Measurements from ENCODE around the gene USP4. TPM values are rescaled to one million over a fixed set of nuclear protein-coding genes. Genes with fewer than 3 reads are reported as not detected.
A peak's percentile ranks its signal among the peaks of the same experiment; 100 is the strongest.

USP4 gene
- total RNA-seq, 1 donor from 2014 or later: 78.6 TPM

- DNase-seq (ENCODE audit: low spot score): no peak
- H3K9me3 Mint-ChIP-seq: no peaks in the 10 kb centered on the region
- intact Hi-C loops (cut with micrococcal nuclease): no loop called here
- H3K27me3 Mint-ChIP-seq (ENCODE audit: low read depth): no peaks in the 10 kb centered on the region
- peaks cover 1% of the 10 kb centered on the region for H3K4me1 Mint-ChIP-seq (ENCODE audit: low read depth)
- no peak overlapping the region for H3K27ac Mint-ChIP-seq
- H3K36me3 Mint-ChIP-seq (ENCODE audit: low read depth): peaks cover 70% of the 10 kb centered on the region
- H3K4me3 Mint-ChIP-seq (ENCODE audit: low read depth): no peak overlapping the region
These were observed 37.2 kb downstream of the USP4 start for GRCh38 chr3:49302613-49303012.

GRCh38 chr3:49300595-49300994, 39.3 kb downstream of the USP4 start:
- intact Hi-C loops (cut with micrococcal nuclease): no loop called here
- H3K27me3 Mint-ChIP-seq (ENCODE audit: low read depth): no peaks in the 10 kb centered on the region
- H3K36me3 Mint-ChIP-seq (ENCODE audit: low read depth): peaks cover 68% of the 10 kb centered on the region
- H3K4me3 Mint-ChIP-seq (ENCODE audit: low read depth): no peak overlapping the region
- H3K27ac Mint-ChIP-seq: no peak overlapping the region
- H3K9me3 Mint-ChIP-seq: no peaks in the 10 kb centered on the region
- no peak for DNase-seq (ENCODE audit: low spot score)
- peaks cover 1% of the 10 kb centered on the region for H3K4me1 Mint-ChIP-seq (ENCODE audit: low read depth)

- H3K4me1 Mint-ChIP-seq (ENCODE audit: low read depth): no peaks in the 10 kb centered on the region
- H3K27me3 Mint-ChIP-seq (ENCODE audit: low read depth): no peaks in the 10 kb centered on the region
- no peak overlapping the region for H3K27ac Mint-ChIP-seq
- no peak for DNase-seq (ENCODE audit: low spot score)
- H3K9me3 Mint-ChIP-seq: no peaks in the 10 kb centered on the region
- H3K4me3 Mint-ChIP-seq (ENCODE audit: low read depth): no peak overlapping the region
- intact Hi-C loops (cut with micrococcal nuclease): no loop called here
- peaks cover 75% of the 10 kb centered on the region for H3K36me3 Mint-ChIP-seq (ENCODE audit: low read depth)
These were observed 41.3 kb downstream of the USP4 start for GRCh38 chr3:49298511-49298910.

GRCh38 chr3:49296781-49297411, 43.0 kb downstream of the USP4 start:
- intact Hi-C loops (cut with micrococcal nuclease): no loop called here
- Mint-ChIP-seq H3K27me3 (ENCODE audit: low read depth) (no peaks in the 10 kb centered on the region), H3K27ac (peak overlapping the region; percentile 55), H3K4me3 (ENCODE audit: low read depth) (no peak overlapping the region), H3K4me1 (ENCODE audit: low read depth) (no peaks in the 10 kb centered on the region), H3K36me3 (ENCODE audit: low read depth) (peaks cover 73% of the 10 kb centered on the region), H3K9me3 (no peaks in the 10 kb centered on the region)
- no peak for DNase-seq (ENCODE audit: low spot score)

- H3K9me3 Mint-ChIP-seq: no peaks in the 10 kb centered on the region
- no peak for DNase-seq (ENCODE audit: low spot score)
These were observed 44.3 kb downstream of the USP4 start for GRCh38 chr3:49295489-49296058.

GRCh38 chr3:49294343-49294742, 45.5 kb downstream of the USP4 start:
- Mint-ChIP-seq H3K27ac (no peak overlapping the region), H3K4me3 (ENCODE audit: low read depth) (no peak overlapping the region), H3K4me1 (ENCODE audit: low read depth) (no peaks in the 10 kb centered on the region), H3K27me3 (ENCODE audit: low read depth) (no peaks in the 10 kb centered on the region), H3K9me3 (no peaks in the 10 kb centered on the region), H3K36me3 (ENCODE audit: low read depth) (peaks cover 67% of the 10 kb centered on the region)
- intact Hi-C loops (cut with micrococcal nuclease): no loop called here
- no peak for DNase-seq (ENCODE audit: low spot score)

More at GRCh38 chr3:49295489-49296058, 44.3 kb downstream of the USP4 start:
- intact Hi-C loops (cut with micrococcal nuclease): loop anchor here (1.0 kb wide), 1 partner anchor 154 kb away; no protein-coding TSS in a partner anchor
- H3K36me3 Mint-ChIP-seq (ENCODE audit: low read depth): peaks cover 68% of the 10 kb centered on the region
- H3K4me1 Mint-ChIP-seq (ENCODE audit: low read depth): no peaks in the 10 kb centered on the region
- H3K27ac Mint-ChIP-seq: no peak overlapping the region
- no peak overlapping the region for H3K4me3 Mint-ChIP-seq (ENCODE audit: low read depth)
- no peaks in the 10 kb centered on the region for H3K27me3 Mint-ChIP-seq (ENCODE audit: low read depth)

- Mint-ChIP-seq H3K27me3 (ENCODE audit: low read depth) (no peaks in the 10 kb centered on the region), H3K9me3 (no peaks in the 10 kb centered on the region), H3K36me3 (ENCODE audit: low read depth) (peaks cover 75% of the 10 kb centered on the region), H3K27ac (no peak overlapping the region), H3K4me1 (ENCODE audit: low read depth) (peaks cover 4% of the 10 kb centered on the region), H3K4me3 (ENCODE audit: low read depth) (no peak overlapping the region)
- no peak for DNase-seq (ENCODE audit: low spot score)
- intact Hi-C loops (cut with micrococcal nuclease): no loop called here
These were observed 55.9 kb downstream of the USP4 start for GRCh38 chr3:49283997-49284396.

- no peaks in the 10 kb centered on the region for H3K27me3 Mint-ChIP-seq (ENCODE audit: low read depth)
- H3K9me3 Mint-ChIP-seq: no peaks in the 10 kb centered on the region
- DNase-seq (ENCODE audit: low spot score): no peak
- H3K36me3 Mint-ChIP-seq (ENCODE audit: low read depth): peaks cover 64% of the 10 kb centered on the region
- H3K4me3 Mint-ChIP-seq (ENCODE audit: low read depth): no peak overlapping the region
- peaks cover 27% of the 10 kb centered on the region for H3K4me1 Mint-ChIP-seq (ENCODE audit: low read depth)
- no peak overlapping the region for H3K27ac Mint-ChIP-seq
- intact Hi-C loops (cut with micrococcal nuclease): loop anchor here (5.0 to 10.0 kb wide), 2 partner anchors 78 to 105 kb away; partner anchors contain the start of genes GPX1 and KLHDC8B
These were observed 60.5 kb downstream of the USP4 start for GRCh38 chr3:49279376-49279775.

GRCh38 chr3:49278548-49278947, 61.3 kb downstream of the USP4 start:
- DNase-seq (ENCODE audit: low spot score): no peak

GRCh38 chr3:49277383-49277775, 62.5 kb downstream of the USP4 start:
- Mint-ChIP-seq H3K27ac (peak overlapping the region; percentile 90), H3K9me3 (no peaks in the 10 kb centered on the region), H3K36me3 (ENCODE audit: low read depth) (peaks cover 51% of the 10 kb centered on the region), H3K4me3 (ENCODE audit: low read depth) (peak overlapping the region; percentile 80), H3K27me3 (ENCODE audit: low read depth) (no peaks in the 10 kb centered on the region), H3K4me1 (ENCODE audit: low read depth) (peaks cover 30% of the 10 kb centered on the region)
- DNase-seq (ENCODE audit: low spot score): no peak
- intact Hi-C loops (cut with micrococcal nuclease): loop anchor here (5.0 to 10.0 kb wide), 2 partner anchors 80 to 103 kb away; partner anchors contain the start of genes GPX1 and KLHDC8B

More at GRCh38 chr3:49278548-49278947, 61.3 kb downstream of the USP4 start:
- Mint-ChIP-seq H3K27ac (peak overlapping the region; percentile 56), H3K27me3 (ENCODE audit: low read depth) (no peaks in the 10 kb centered on the region), H3K4me3 (ENCODE audit: low read depth) (no peak overlapping the region), H3K36me3 (ENCODE audit: low read depth) (peaks cover 61% of the 10 kb centered on the region), H3K9me3 (no peaks in the 10 kb centered on the region), H3K4me1 (ENCODE audit: low read depth) (peaks cover 30% of the 10 kb centered on the region)
- intact Hi-C loops (cut with micrococcal nuclease): loop anchor here (5.0 to 10.0 kb wide), 2 partner anchors 79 to 104 kb away; partner anchors contain the start of genes GPX1 and KLHDC8B

GRCh38 chr3:49276475-49277382, 63.1 kb downstream of the USP4 start, which contains the start of gene C3orf62:
Gene C3orf62 (minus strand): TSS chr3:49277232. CDS start chr3:49276872, 360 bp downstream.
- Mint-ChIP-seq H3K9me3 (no peaks in the 10 kb centered on the region), H3K27me3 (ENCODE audit: low read depth) (no peaks in the 10 kb centered on the region), H3K4me1 (ENCODE audit: low read depth) (peaks cover 30% of the 10 kb centered on the region), H3K36me3 (ENCODE audit: low read depth) (peaks cover 51% of the 10 kb centered on the region), H3K4me3 (ENCODE audit: low read depth) (peak within 1 kb of the TSS; percentile 80), H3K27ac (peak within 1 kb of the TSS; percentile 90)
- DNase-seq (ENCODE audit: low spot score): peak; percentile 71
- intact Hi-C loops (cut with micrococcal nuclease): loop anchor here (5.0 to 10.0 kb wide), 2 partner anchors 81 to 102 kb away; partner anchors contain the start of genes GPX1 and KLHDC8B

GRCh38 chr3:49273825-49274532, 65.9 kb downstream of the USP4 start:
- no peaks in the 10 kb centered on the region for H3K9me3 Mint-ChIP-seq
- H3K27ac Mint-ChIP-seq: peak overlapping the region; percentile 58
- H3K4me1 Mint-ChIP-seq (ENCODE audit: low read depth): peaks cover 27% of the 10 kb centered on the region
- peaks cover 53% of the 10 kb centered on the region for H3K36me3 Mint-ChIP-seq (ENCODE audit: low read depth)
- no peak overlapping the region for H3K4me3 Mint-ChIP-seq (ENCODE audit: low read depth)
- intact Hi-C loops (cut with micrococcal nuclease): loop anchor here (10.0 kb wide), 1 partner anchor 99 kb away; the partner anchor contains the start of gene KLHDC8B
- H3K27me3 Mint-ChIP-seq (ENCODE audit: low read depth): no peaks in the 10 kb centered on the region
- no peak for DNase-seq (ENCODE audit: low spot score)

Measured in activated T-helper 2 cell treated with anti-CD3 and anti-CD28 coated beads, Interferon-gamma antibody, Interleukin-2, Interleukin-4, amounts not matched to agents 10 μg/mL and 5 μg/mL and 100 μg/mL, durations not matched to agents 14 hours and 24 hours and 36 hours (primary cell).